K562 (cell line): ENCODE measurements around the gene NQO2. TPM values are rescaled to one million over a fixed set of nuclear protein-coding genes. Genes with fewer than 3 reads are reported as not detected.

ENCODE experiments used
- AFF4 ChIP-seq: sonication (generic); formaldehyde crosslinking; IDR thresholded peaks from 2 replicates; pipeline ENCODE4 v1.8.0; 2023; ENCODE audit warnings: mild to moderate bottlenecking, missing genetic modification reagents
- ARID3B ChIP-seq: fragments of 250-450 bp; sonication (Bioruptor Pico); IDR thresholded peaks from 2 replicates; pipeline ENCODE4 v1.4.0; 2020; ENCODE audit warnings: borderline replicate concordance
- BCOR ChIP-seq: fragments of 450-650 bp; IDR thresholded peaks from 2 replicates; pipeline ENCODE4 v1.6.1; 2016
- CBX5 ChIP-seq: IDR thresholded peaks from 2 replicates; pipeline ENCODE4 v1.6.1; 2014; ENCODE audit warnings: low read depth, borderline replicate concordance
- CEBPZ ChIP-seq: fragments of 150-350 bp; IDR thresholded peaks from 2 replicates; pipeline ENCODE4 v1.6.1; 2014; ENCODE audit warnings: low read depth, mild to moderate bottlenecking, low read length, borderline replicate concordance
- ELF1 ChIP-seq: fragments of 200-800 bp; sonication (Bioruptor generic); IDR thresholded peaks from 2 replicates; pipeline ENCODE4 v1.6.1; 2016; ENCODE audit warnings: missing genetic modification characterization, missing compliant biosample characterization
- EP400 ChIP-seq: fragments of 450-650 bp; IDR thresholded peaks from 2 replicates; pipeline ENCODE4 v1.6.1; 2017; ENCODE audit warnings: antibody characterized with exemption, mild to moderate bottlenecking, moderate library complexity
- FOXA3 ChIP-seq, 2 experiments: fragments of 450-650 bp in 1 of 2; sonication (generic) in 1 of 2; formaldehyde crosslinking; IDR thresholded peaks in 1 of 2; conservative IDR thresholded peaks in 1 of 2; 2 replicates each; pipeline versions ENCODE4 v1.4.0 to v1.8.0; 2020 to 2022; ENCODE audit warnings: mild to moderate bottlenecking in 2 of 2, missing genetic modification reagents in 1 of 2
- FOXJ2 ChIP-seq: fragments of 200-800 bp; sonication (Bioruptor generic); IDR thresholded peaks from 2 replicates; pipeline ENCODE4 v1.6.1; 2016; ENCODE audit warnings: missing genetic modification characterization, missing compliant biosample characterization
- LEF1 ChIP-seq: fragments of 450-650 bp; IDR thresholded peaks from 2 replicates; pipeline ENCODE4 v1.6.1; 2016; ENCODE audit warnings: mild to moderate bottlenecking
- MEF2A ChIP-seq: IDR thresholded peaks from 2 replicates; pipeline ENCODE4 v1.6.1; 2011; ENCODE audit warnings: low read depth, mild to moderate bottlenecking, low read length, moderate library complexity; ENCODE audit not compliant: control insufficient read depth
- POLR3A ChIP-seq: IDR thresholded peaks from 2 replicates; pipeline ENCODE4 v1.6.1; 2011; ENCODE audit warnings: borderline replicate concordance, mild to moderate bottlenecking, moderate library complexity; ENCODE audit not compliant: insufficient read length, insufficient read depth; ENCODE audit errors: extremely low read depth
- SUPT5H ChIP-seq: fragments of 450-650 bp; IDR thresholded peaks from 2 replicates; pipeline ENCODE4 v1.6.1; 2016
- THAP12 ChIP-seq: fragments of 250-450 bp; sonication (Bioruptor Pico); IDR thresholded peaks from 2 replicates; pipeline ENCODE4 v1.9.0; 2021; ENCODE audit warnings: mild to moderate bottlenecking, inconsistent platforms
- ZBTB7A ChIP-seq: IDR thresholded peaks from 2 replicates; pipeline ENCODE4 v1.6.1; 2011; ENCODE audit warnings: low read depth, mild to moderate bottlenecking, low read length, moderate library complexity, borderline replicate concordance; ENCODE audit not compliant: control insufficient read depth
- polyA plus RNA-seq, 8 experiments: library from polyadenylated mRNA; depleted of rRNA in 4 of 8; stranded (reverse) in 5 of 8; unstranded in 3 of 8; fragments of >200 nt; fragmentation: Nextera tagmentation in 2 of 8; fragmentation: Illumina TruSeq in 1 of 8; extraction: Ambion mirVana in 2 of 8; extraction: Trizol in 1 of 8; gene quantifications; 2 replicates each; pipeline versions ENCODE4 v1.2.1 to v1.2.3, GENCODE V29; 2011 to 2014; ENCODE audit warnings: inconsistent platforms in 1 of 8, missing spikeins in 1 of 8
- total RNA-seq, 7 experiments: library from RNA; depleted of rRNA in 6 of 7; stranded (reverse); fragments of >200 nt in 6 of 7; fragmentation: Illumina TruSeq in 2 of 7; extraction: Trizol in 2 of 7; gene quantifications; 2 replicates each; pipeline versions ENCODE4 v1.2.1 to v1.2.3, GENCODE V29; 2011 to 2021; ENCODE audit warnings: low replicate concordance in 1 of 7

NQO2 gene
- total and polyA plus RNA-seq, 9 of the 15 experiments (the other 6 are each of a cell fraction or from before 2014, with no cell fraction given), result 54.6 to 214 (median 116) TPM

GRCh38 chr6:2988426-2989331, 11.0 kb upstream of the NQO2 start (continued):
- peak; percentile 93 for TF ChIP-seq AFF4 (CRISPR knock-in tag)
- no peak for TF ChIP-seq ELF1 (tag)
- TF ChIP-seq FOXJ2 (tag), result no peak
- no peak for TF ChIP-seq CEBPZ
- peak; percentile 99 for TF ChIP-seq ZBTB7A
- no peak for TF ChIP-seq ARID3B (CRISPR knock-in tag)
- peak; percentile 70 for TF ChIP-seq THAP12 (CRISPR knock-in tag)
- no peak for TF ChIP-seq POLR3A
- peak; percentile 75; the same call in 1 of the 2 replicates for TF ChIP-seq CBX5
- no peak for TF ChIP-seq FOXA3 (CRISPR knock-in tag; conservative IDR thresholded peaks at IDR 0.05 in 1 of 2, IDR thresholded peaks at IDR 0.05 in 1 of 2)
- no peak for TF ChIP-seq MEF2A
- peak; percentile 74 for TF ChIP-seq SUPT5H
- TF ChIP-seq EP400, result peak; percentile 77
- TF ChIP-seq LEF1, result no peak
- peak; percentile 68; the same call in 1 of the 2 replicates for TF ChIP-seq BCOR
